ENCODE measurements around the gene IL12B.
"Not testable (repeated sequence)": the region's sequence is repeated elsewhere in the genome, so short reads cannot be mapped to it uniquely, and the experiment has no call there.

The IL12B gene

DNA sequence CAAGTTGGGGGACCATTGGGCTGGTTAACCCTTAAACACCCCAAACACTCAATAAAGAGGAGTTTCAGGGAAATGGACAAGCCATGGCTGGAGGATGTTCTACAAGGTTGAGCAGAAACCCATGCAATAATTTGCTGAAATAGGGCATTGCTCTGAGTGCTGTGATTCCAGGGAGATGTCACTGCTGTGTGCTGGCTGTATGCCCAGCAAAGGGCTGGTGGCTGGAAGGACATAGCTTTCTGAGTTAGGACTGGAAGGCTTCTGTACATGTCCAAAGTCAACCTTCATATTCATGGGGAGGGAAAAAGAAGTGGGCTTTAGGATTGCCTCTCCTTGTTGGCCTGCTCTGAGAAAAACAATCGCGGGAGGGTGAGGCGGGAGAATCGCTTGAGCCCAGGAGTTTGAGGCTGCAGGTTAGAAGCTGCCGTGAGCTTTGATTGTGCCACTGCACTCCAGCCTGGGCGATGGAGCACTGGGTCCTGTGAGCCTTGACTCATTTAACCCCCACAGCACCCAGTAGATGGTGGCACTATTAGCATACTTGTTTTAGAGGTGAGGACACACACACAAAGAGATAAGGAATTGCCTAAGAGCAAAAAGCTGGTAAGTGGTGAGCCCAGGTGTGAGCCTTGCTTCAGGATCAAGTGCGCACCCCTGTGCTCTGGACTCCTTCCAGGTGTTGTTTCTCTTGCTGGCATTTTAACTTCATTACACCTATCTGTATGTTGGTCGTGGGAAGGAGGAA is 20.4 kb downstream of the IL12B start:
- no peak overlapping the region for H3K4me3 ChIP-seq (ENCODE audit: low read depth, low read length)
- H3K27me3 ChIP-seq (replicated peaks): no peaks in the 10 kb centered on the region
- in situ Hi-C loops (cut with HindIII; ENCODE audit: low pct_ligation_motif_present, low sequenced_read_pairs): no loop called here

GRCh38 chr5:159304961-159305595 is 25.2 kb downstream of the IL12B start:
- no peaks in the 10 kb centered on the region for H3K27me3 ChIP-seq (replicated peaks)
- no peaks in the 10 kb centered on the region for H3K36me3 ChIP-seq (replicated peaks)
- DNase-seq: no peak
- in situ Hi-C loops (cut with HindIII; ENCODE audit: low pct_ligation_motif_present, low sequenced_read_pairs): no loop called here
- TF ChIP-seq, protein P1, sequence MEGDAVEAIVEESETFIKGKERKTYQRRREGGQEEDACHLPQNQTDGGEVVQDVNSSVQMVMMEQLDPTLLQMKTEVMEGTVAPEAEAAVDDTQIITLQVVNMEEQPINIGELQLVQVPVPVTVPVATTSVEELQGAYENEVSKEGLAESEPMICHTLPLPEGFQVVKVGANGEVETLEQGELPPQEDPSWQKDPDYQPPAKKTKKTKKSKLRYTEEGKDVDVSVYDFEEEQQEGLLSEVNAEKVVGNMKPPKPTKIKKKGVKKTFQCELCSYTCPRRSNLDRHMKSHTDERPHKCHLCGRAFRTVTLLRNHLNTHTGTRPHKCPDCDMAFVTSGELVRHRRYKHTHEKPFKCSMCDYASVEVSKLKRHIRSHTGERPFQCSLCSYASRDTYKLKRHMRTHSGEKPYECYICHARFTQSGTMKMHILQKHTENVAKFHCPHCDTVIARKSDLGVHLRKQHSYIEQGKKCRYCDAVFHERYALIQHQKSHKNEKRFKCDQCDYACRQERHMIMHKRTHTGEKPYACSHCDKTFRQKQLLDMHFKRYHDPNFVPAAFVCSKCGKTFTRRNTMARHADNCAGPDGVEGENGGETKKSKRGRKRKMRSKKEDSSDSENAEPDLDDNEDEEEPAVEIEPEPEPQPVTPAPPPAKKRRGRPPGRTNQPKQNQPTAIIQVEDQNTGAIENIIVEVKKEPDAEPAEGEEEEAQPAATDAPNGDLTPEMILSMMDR (IDR thresholded peaks at IDR 0.05; ENCODE audit: low read depth, low read length, missing control alignments): no peak
- no peak overlapping the region for H3K4me3 ChIP-seq (ENCODE audit: low read depth, low read length)
- no peak overlapping the region for H3K27ac ChIP-seq

More for the DNA sequence above, 20.4 kb downstream of the IL12B start:
- H3K36me3 ChIP-seq (replicated peaks): no peaks in the 10 kb centered on the region
- TF ChIP-seq, protein P1 (IDR thresholded peaks at IDR 0.05; ENCODE audit: low read depth, low read length, missing control alignments): no peak
- H3K27ac ChIP-seq: no peak overlapping the region
- DNase-seq: no peak

DNA sequence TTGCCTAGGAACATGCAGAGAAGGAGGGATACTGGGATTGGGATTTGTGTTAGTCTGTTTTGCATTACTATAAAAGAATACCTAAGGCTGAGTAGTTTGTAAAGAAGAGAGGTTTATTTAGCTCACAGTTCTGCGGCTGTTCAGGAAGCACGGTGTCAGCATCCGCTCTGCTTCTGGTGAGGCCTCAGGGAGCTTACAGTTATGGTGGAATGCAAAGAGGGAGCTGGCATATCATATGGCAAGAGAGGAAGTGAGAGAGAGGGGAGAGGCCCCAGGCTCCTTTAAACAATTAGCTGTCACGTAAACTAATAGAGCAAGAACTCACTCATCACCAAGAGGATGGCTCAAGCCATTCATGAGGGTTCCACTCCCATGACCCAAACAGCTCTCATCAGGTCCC is 27.0 kb downstream of the IL12B start:
- in situ Hi-C loops (cut with HindIII; ENCODE audit: low pct_ligation_motif_present, low sequenced_read_pairs): no loop called here
- H3K4me3 ChIP-seq (ENCODE audit: low read depth, low read length): no peak overlapping the region
- TF ChIP-seq, protein P1 (IDR thresholded peaks at IDR 0.05; ENCODE audit: low read depth, low read length, missing control alignments): no peak
- no peaks in the 10 kb centered on the region for H3K36me3 ChIP-seq (replicated peaks)
- no peak for DNase-seq
- H3K27ac ChIP-seq: no peak overlapping the region
- no peaks in the 10 kb centered on the region for H3K27me3 ChIP-seq (replicated peaks)

- H3K27me3 ChIP-seq (replicated peaks); DNase-seq; H3K36me3 ChIP-seq (replicated peaks); H3K27ac ChIP-seq; in situ Hi-C loops (cut with HindIII; ENCODE audit: low pct_ligation_motif_present, low sequenced_read_pairs); H3K4me3 ChIP-seq (ENCODE audit: low read depth, low read length): not testable (repeated sequence)
Measured at GRCh38 chr5:159301929-159302860, 28.1 kb downstream of the IL12B start.

GRCh38 chr5:159301466-159301865 is 28.8 kb downstream of the IL12B start:
- DNase-seq: no peak
- TF ChIP-seq, protein P1 (IDR thresholded peaks at IDR 0.05; ENCODE audit: low read depth, low read length, missing control alignments): no peak
- in situ Hi-C loops (cut with HindIII; ENCODE audit: low pct_ligation_motif_present, low sequenced_read_pairs): no loop called here
- Histone ChIP-seq H3K4me3 (ENCODE audit: low read depth, low read length) (no peak overlapping the region), H3K27me3 (replicated peaks) (no peaks in the 10 kb centered on the region), H3K27ac (no peak overlapping the region), H3K36me3 (replicated peaks) (no peaks in the 10 kb centered on the region)

DNA sequence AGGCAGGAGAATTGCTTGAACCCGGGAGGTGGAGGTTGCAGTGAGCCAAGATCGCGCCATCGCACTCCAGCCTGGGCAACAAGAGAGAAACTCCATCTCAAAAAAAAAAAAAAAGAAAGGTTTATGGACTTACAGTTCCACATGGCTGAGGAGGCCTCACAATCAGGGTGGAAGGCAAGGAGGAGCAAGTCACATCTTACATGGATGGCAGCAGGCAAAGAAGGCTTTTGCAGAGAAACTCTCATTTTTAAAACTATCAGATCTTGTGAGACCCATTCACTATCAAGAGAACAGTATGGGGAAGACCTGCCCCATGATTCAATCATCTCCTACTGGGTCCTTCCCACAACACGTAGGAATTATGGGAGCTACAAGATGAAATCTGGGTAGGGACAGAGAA is 33.0 kb downstream of the IL12B start:
- in situ Hi-C loops (cut with HindIII; ENCODE audit: low pct_ligation_motif_present, low sequenced_read_pairs); H3K27ac ChIP-seq; H3K4me3 ChIP-seq (ENCODE audit: low read depth, low read length); H3K36me3 ChIP-seq (replicated peaks); DNase-seq; H3K27me3 ChIP-seq (replicated peaks): not testable (repeated sequence)
